HG02623 (cell line): ENCODE data around the gene CALCOCO1.
"Not testable (repeated sequence)": the region's sequence is repeated elsewhere in the genome, so short reads cannot be mapped to it uniquely, and the experiment has no call there.

Experiments
- ATAC-seq: cut with Tn5 transposase; IDR thresholded peaks from one replicate; pipeline ENCODE4 v1.9.1; 2021; ENCODE audit warnings: moderate library complexity; ENCODE audit not compliant: unreplicated experiment

The CALCOCO1 gene

DNA sequence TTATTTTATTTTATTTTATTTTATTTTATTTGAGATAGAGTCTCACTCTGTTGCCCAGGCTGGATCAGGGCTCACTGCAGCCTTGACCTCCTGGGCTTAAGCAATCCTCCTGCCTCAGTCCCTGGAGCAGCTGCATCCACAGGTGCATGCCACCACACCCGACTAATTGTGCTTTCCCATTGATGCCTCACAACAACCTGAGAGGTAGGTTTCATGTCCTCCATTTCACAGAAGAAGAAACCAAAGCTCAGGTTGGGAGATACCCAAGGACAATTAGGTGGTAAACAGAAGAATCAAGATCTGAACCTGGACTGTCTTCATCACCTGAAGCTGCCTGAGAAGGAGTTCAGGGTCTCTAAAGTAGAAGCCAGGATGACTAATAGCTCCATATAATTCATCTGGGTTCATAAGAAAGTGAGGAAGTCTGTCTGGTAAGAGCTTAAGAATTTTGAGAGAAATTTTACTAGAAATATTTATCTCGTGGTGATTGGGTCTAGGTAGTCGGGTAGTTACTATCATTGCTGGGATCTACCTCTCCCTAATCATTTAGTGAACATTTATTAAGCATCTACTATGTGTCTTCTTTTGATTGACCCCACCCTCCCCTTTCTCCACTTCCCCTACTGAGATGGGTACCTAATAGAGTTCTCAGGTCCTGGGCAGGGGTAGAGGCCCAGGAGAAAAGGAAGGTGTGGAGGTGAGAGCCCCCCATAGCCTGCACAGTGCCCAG, 28.1 kb downstream of the CALCOCO1 start:
- ATAC-seq = no peak

DNA sequence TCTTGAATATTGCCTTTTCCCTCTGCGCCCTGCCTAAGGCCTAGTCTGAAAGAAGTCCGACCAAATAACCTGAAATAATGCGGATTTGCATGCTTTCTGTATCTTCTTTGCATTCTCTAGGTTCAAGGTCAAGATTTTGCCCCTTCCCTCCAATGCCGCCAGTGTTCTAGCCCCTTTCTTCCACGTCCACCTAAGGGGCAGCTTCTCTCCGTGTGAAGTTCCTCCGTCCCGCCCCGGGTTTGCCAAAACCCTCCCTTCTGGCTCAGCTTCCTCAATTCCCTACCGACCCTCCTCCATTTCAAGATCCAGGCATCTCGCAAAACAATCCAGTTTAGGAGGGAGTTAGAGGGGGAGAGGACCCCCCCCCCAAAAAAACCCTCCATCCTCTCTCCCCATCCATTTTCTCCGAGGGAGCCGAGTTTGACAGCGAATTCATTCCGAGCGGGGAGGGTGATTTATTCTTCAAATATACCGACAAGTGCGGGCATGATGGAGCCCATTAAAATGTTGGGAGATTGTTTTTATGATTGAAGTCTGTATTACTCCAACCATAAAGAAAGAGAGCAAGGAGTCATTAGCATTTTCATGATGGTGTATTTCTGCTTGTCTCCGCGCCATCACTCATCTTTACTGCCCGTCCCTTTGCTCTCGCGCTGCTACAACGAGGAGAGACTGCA, 30.5 kb downstream of the CALCOCO1 start:
- ATAC-seq = no peak

DNA sequence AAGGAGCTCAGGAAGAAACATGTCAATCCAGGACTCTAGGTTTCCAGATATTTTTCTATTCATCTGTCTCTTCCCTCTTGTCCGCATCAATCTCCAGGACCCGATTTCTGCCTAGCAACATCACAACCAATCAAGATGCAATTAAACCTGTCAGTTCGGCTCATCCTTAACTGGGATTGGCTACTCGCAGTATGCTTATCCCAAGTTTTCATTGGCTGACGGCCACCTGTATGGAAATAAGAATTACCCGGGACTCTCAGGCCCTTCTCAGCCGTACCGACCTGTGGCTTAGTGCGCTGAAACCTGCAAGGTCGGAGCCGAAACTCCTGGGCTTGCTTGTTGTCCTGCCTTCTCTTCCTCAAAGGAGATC, 31.0 kb downstream of the CALCOCO1 start:
- ATAC-seq = no peak

DNA sequence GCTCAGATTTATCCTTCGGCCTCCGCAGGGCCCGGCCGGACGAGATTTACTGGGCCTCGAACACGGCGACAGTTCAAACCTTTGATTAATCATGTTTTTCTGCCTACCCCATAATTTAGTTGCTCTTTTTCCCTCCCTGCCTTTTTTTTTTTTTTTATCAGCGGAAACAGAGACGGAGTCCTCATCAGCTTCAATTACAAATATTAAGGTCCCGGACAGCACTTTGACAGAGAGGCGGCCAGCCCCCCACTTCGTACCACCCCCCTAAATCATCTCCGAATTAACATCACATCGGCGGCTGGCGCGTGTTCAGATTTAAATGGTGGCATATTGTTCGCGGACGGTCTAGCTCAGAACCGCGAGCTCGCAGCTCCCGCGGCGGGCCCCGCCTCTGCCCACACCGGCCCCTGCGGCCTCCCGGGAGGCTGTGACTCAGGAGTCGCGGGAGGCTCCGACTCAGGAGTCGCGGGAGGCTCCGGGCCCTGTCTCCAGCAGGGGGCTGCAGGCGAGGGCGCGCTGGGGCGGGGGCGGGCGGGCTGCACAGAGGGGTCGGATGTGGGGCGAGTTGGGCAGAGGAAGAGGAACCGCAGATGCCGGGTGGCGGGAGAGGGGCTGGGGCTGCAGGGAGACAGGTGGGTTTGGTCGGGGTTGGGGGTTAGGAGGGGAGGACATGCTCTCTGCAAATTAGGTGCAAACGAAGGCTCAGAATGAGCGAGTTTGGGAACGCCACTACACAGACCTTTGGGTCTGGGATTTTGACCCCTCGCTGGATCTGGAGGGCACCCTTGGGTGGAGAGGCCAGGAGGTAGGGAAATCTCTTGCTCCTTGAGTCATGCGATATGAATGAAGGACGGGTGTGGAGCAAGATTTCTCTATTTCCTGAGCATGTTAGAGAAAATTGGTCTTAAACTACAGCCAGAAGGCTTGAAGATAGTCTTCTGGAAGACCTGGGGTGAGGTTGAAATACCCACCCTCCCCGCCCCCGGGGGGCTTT, 31.8 kb downstream of the CALCOCO1 start:
- no peak for ATAC-seq

DNA sequence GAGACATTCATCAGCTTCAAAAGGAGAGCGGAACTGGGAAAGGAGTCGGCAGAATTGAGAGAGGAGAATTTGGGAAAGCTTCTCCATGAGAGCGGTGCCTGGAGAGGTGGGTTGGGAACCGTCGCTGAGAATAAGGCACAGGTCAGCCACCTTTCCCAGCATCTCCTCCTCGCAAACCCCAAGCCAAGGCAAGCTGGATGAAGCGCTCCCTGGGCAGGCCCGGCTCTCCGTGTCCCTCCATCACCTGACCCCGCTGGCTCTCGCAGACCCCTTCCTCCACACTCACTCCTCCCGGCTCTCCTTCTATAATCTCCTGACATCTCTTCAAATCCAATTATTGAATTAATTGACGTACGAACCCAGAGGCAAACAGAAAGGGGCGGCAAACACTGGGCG, 32.5 kb downstream of the CALCOCO1 start:
- ATAC-seq = no peak

DNA sequence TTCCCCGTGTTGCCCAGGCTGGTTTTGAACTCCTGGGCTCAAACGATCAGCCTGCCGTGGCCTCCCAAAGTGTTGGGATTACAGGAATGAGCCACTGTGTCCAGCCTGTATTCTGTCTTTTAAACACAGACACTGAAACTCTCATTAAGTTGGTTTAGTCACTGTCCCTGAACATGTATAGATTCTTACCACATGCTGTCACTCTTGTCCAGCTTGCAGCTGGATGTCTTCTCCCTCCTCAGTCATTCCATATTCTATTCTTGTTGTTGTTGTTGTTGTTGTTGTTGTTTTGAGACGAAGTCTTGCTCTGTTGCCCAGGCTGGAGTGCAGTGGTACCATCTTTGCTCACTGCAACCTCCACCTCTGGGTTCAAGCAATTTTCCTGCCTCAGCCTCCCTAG, 39.1 kb downstream of the CALCOCO1 start:
- no peak for ATAC-seq

DNA sequence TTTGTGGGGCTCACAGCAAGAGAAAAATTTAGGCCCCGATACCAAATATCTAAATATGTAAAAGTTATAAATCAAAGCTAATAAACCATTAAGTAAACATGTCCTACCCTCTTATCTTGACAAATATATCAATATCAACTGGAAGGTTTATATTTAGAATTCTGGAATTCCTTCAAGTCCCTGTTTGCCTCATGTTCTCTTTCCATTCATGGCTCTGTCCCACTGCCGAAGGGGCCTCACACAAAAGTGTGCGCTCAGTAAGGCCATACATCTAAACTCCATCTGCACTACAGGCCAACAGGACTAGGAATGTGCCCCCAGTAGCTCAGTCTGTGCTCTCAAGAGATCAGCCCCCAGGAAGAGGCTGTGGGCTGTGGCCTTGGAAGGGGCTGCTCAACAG, 40.8 kb downstream of the CALCOCO1 start:
- ATAC-seq = no peak

DNA sequence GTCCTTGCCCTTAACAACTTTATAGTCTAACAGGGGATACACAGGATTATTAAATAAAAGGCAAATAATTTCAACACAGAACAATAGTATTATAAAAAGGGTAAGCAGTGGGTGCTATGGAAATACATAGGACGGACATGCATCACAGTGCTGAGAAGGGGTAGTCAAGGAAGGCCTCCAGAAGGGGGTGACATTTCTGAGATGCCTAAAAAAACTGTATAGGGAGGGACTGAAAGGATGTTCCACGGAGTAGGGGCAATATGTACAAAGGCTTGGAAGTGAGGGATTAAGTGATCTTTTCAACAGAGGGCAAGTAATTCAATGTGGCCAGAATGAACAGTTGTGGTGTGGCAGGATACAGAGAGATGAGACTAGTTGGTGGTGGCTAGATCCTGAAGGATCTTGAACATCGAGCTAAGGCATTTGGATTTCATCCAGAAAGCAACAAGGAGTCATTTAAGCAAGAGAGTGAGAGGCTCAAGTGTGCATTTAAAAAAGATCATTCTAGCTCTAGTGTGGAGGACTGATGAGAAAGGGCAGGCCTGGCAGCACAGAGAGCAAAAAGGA, 42.5 kb downstream of the CALCOCO1 start:
- ATAC-seq = no peak

DNA sequence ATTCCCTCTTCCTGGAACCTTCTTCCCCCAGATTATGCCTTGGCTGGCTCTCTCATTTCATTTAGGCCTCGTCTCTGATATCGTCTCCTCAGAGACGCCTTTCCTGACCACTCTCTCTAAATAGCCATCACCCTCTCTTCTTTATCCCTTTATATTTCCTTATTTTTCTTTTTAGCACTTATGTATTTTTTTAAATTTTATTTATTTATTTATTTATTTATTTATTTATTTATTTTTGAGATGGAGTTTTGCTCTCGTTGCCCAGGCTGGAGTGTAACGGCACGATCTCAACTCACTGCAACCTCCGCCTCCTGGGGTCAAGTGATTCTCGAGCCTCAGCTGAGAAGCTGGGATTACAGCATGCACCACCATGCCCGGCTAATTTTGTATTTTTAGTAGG, 43.3 kb downstream of the CALCOCO1 start:
- no peak for ATAC-seq

DNA sequence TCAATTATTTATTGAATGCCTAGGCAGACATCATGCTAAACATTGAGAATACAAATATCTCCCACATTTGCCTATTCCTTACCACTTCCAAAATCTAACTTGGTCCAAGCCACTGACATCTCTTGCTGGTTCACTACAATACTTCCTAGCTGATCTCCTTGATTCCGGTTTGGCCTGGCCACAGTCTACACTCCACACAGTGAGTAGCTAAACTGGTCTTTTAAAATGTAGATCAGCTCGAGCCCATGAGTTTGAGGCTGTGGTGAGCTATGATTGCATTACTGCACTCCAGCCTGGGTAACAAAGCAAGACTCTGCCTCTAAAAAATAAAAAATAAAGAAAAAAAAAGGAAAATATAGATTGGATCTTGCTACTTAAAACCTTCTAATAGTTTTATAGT, 43.8 kb downstream of the CALCOCO1 start:
- no peak for ATAC-seq

DNA sequence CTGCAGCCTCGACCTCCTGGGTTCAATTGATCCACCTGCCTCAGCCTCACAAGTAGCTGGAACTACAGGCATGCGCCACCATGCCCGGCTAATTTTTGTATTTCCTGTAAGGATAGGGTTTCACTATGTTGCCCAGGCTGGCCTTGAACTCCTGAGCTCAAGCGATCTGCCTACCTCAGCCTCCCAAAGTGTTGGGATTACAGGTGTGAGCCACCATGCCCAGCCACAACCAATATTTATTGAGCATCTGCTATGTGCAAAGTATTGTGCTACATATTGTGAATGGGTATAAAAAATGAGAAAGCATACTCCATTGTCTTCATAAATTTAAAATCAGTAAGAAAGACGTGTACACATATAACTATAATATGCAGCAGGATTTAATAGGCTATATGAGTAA, 47.2 kb downstream of the CALCOCO1 start:
- not testable (repeated sequence) for ATAC-seq

DNA sequence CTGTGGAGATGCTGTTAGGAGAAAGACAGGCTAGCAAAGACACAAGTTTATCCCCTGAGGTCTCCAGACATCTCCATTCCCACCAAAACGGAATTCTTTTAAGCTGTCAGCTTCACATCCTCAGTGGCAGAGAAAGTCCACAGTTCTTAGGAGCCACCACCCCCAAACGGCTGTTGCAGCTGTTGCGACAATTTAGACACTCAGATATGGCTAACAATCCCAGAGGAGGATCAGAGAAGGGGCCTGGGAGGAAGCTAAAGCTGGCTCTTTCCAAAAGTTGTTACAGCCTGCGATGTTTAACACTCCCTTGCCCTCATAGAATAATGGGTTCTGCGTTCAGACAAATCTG, 49.5 kb downstream of the CALCOCO1 start:
- no peak for ATAC-seq

DNA sequence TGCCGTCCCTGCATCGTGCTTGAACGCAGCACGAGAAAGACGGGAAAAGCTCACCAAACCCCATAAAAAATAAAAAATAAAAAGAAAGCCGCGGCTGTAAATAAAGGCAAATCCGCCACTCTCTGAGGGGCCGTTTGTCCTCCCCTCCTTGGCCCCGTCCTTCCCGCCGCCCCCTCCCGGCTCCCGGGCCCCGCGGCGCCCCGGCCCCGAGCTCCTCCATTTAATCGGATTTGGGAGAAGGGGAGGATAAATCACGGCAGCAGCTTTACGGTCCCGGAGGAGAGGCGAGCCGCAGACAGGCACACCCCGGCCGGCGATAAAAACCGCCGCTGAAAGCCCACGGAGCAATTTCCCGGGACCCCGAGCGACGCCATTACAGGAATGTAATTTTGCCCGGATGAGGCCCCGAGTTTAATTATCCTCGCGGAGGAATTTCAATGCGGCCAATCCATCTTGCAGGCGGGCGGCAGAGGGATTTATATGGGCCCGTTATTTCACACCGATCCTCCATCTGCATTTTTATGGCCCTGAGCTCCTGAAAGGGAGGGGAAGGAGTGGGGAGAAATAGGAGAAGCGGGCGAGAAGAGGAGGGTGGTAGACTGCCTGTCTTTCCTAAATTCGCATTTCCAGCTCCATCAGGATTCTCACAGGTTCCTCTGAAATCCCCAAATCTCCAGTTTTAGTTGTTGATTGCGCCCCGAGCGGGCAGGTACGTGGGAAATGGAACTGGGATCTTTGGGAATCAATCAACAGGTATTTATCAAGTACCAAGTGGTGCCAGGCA, 50.0 kb downstream of the CALCOCO1 start:
- ATAC-seq = no peak

DNA sequence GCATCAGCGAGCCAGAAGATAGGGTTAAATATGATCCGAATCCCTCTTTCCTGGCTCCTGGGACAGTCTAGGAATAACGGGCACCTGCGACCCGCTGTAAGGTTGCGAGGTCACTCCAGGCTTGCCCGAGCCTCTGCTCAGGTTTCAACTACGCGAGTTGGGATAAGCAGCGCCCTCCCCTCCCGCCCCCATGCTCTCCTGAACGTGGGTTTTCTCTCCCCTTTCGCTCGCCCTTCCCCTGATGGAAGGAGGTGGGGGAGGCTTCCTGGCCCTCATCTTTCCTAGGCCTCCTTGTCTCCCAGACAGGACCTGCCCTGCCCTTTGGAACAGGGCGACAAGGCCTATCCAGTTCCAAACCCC, 50.6 kb downstream of the CALCOCO1 start:
- no peak for ATAC-seq

DNA sequence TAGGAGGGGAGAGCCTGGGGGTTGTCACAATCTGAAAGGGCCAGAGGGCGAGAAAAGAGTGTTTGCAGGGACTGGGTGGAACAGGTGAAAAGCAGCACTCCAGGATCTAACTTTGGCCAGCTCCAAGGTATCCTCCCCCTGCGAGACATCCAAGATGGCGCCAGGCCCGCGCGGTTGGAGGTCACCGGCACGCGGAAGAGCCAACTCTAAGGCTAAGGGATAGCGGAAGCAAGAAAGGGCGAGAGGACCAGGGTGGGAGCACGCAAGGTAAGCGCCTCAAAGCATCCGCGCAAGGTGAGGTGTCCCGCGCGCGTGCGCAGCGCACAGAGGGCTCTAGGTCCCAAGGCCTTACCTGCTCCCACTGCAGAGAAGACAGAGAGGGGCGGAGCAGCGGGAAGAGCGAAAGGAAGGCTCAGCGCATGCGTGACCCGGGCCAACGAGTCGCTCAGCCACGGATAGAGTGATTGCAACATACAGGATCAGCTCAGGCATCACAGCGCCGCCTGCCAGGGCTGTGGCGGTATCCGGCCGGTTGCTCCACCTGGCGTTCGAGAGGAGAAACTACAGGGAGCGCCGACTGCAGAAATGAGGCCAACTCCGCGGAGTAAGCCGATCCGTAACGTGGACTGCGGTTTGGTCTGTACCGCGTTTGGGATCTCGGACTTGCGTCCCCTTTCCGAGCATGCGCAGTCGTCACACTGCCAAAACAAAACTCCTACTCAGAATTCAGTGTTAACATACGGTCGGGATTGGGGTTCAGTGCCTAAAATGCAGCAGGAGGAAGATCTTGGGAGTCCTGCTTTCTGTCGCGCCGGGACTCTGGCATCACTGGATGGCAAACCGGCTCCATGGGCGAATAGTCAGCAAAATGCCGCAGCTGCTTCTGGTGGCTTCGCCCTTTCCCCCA, 51.3 kb downstream of the CALCOCO1 start, which contains the start of gene ATP5MC2:
TSS of gene ATP5MC2 (minus strand) at position 383 of the 907 bp plus-strand sequence. CDS start 3,469 bp downstream, outside the sequence.
- ATAC-seq = peak; percentile 95

DNA sequence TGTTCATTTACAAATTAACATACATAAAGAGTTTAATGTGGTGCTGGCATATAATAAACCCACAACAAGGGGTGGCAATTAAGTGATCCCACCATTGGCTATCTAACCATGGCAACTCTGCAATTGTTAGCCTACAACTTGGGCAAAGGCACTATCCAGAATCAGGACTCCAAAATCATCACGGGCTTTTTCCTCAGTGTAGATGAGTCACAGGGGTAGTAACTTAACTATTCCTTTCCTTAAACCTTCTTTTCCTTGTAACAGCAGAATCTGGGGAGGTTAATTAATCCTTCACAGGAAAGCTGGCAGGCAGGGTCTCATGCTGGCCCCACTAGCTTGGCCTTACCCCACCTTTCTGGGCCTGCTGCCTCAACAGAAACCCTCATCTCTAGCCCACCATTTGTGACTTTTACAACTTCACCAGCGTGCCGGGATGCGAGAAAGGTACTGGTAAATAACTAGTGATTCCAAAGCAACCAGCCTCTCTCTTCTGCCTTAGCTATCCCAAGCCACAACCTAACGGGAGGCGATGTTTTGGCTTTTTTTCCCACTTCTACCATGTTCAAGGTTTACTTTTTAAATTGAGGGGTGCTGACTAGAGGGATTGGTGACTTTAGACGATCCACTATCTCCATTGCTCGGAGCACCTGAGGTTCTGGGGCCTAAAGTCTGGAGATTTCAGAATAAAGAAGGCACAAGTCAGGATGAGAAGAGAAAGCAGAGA, 52.1 kb downstream of the CALCOCO1 start:
- ATAC-seq = no peak

DNA sequence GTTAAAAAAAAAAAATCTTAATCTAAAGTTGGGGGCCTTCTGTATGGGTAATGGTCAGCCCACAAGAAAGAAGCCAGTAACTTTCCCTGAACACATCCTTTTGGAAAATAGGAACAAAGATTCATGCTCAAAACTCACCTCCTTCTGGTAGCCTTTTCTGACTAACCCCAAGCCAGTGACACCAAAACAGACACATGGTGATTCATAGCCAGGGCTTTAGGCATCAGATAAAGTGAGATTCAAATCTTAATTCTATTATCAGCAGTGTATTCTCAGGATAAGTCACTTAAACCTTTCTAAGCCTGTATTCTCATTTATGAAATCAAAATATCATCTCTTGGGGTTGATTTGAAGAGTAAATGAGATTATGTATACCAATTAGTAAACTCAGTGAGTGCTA, 56.3 kb downstream of the CALCOCO1 start:
- no peak for ATAC-seq

DNA sequence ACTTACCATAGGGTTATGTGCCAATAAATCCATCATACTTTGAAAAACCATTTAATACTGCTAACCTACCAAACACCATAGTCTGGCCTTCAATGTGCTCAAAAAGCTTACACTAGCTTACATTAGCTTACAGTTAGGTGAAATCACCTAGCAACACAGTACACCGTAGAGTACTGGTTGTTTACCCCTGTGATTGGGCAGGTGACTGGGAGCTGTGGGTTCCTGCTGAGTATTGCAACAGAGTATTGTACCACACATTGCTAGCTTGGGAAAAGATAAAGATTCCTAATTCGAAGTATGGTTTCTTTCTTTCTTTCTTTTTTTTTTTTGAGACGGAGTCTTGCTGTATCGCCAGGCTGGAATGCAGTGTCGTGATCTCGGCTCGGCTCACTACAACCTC, 56.9 kb downstream of the CALCOCO1 start:
- no peak for ATAC-seq

DNA sequence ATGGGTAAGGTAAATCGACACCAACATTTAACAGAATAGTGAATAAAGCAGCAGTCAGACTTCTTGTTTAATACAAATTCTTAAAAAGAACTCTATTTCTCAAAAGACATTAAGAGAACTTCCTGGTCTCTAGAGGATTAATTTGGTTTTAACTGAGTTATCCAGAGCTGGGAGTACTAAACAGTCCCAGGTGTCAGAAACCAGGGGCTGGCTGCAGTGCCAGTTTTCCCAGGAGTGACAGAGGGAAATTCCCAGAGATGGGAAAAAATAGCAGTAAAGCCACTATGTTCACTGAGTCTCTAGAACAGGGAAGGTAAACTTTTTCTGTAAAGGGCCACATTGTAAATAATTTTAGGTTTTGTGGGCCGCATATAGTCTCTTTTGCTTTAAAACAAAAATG, 60.2 kb downstream of the CALCOCO1 start:
- ATAC-seq = no peak
